Natural killer cell treated with Interleukin-12 subunit alpha and Interleukin-12 subunit beta and Interleukin-15 and Interleukin-18, amount 100 ng/mL, for 72 hours (primary cell): ENCODE data around the gene SIN3A. TPM values are rescaled to one million over a fixed set of nuclear protein-coding genes. Genes with fewer than 3 reads are reported as not detected.
"Not testable (repeated sequence)": the region's sequence is repeated elsewhere in the genome, so short reads cannot be mapped to it uniquely, and the experiment has no call there.

ENCODE experiments used
- ATAC-seq, 2 donors: fragments of 150-1000 bp; cut with Tn5 transposase in 1 of 2; sonication (Bioruptor Pico), chemical (Tn5 transposase) in 1 of 2; 2 replicates each; pipeline ENCODE4 v1.10.0; 2021
- DNase-seq: peaks from one replicate; pipeline ENCODE4 v3.0.0; 2022; ENCODE audit warnings: low spot score
- H3K27ac Mint-ChIP-seq, 2 donors: 1 replicate in 1 of 2; 2 replicates in 1 of 2; pipeline ENCODE4 v1.8.0; 2022; ENCODE audit warnings: mixed read lengths in 2 of 2, mild to moderate bottlenecking in 1 of 2, moderate library complexity in 1 of 2
- H3K27me3 Mint-ChIP-seq, 2 donors: 1 replicate in 1 of 2; 2 replicates in 1 of 2; pipeline ENCODE4 v1.8.0; 2022; ENCODE audit warnings: mixed read lengths in 2 of 2
- H3K36me3 Mint-ChIP-seq: one replicate; pipeline ENCODE4 v1.8.0; 2022; ENCODE audit warnings: mixed read lengths
- H3K4me1 Mint-ChIP-seq, 2 donors: 1 replicate in 1 of 2; 2 replicates in 1 of 2; pipeline ENCODE4 v1.8.0; 2022; ENCODE audit warnings: low read depth in 2 of 2, mixed read lengths in 2 of 2, mild to moderate bottlenecking in 1 of 2
- H3K4me3 Mint-ChIP-seq: one replicate; pipeline ENCODE4 v1.8.0; 2022; ENCODE audit warnings: mixed read lengths
- H3K9me3 Mint-ChIP-seq: 2 replicates; pipeline ENCODE4 v1.8.0; 2022; ENCODE audit warnings: mixed read lengths
- total RNA-seq, 2 donors: library from RNA; stranded (reverse); gene quantifications; one replicate each; pipeline ENCODE4 v1.2.3, GENCODE V29; 2022

Gene SIN3A
- total RNA-seq, 2 donors from 2014 or later = 93.5 to 103 TPM

GRCh38 chr15:75352186-75353080 lies 99.1 kb downstream of the SIN3A start:
- DNase-seq (no peak), ATAC-seq (no peak)
- H3K4me1 Mint-ChIP-seq = peaks cover 19 to 21% of the 10 kb centered on the region in 2 donors
- H3K27ac Mint-ChIP-seq = peak overlapping the region in 1 of 2 donors; percentile 49
- H3K4me3 Mint-ChIP-seq = no peak overlapping the region
- H3K9me3 Mint-ChIP-seq = peaks cover 3% of the 10 kb centered on the region
- no peaks in the 10 kb centered on the region for H3K27me3 Mint-ChIP-seq
- peaks cover 9% of the 10 kb centered on the region for H3K36me3 Mint-ChIP-seq

- H3K36me3 Mint-ChIP-seq = peaks cover 9% of the 10 kb centered on the region
- peak overlapping the region; percentile 77 for H3K4me3 Mint-ChIP-seq
- H3K27ac Mint-ChIP-seq = peak overlapping the region; percentile 85 to 89
- no peak for ATAC-seq
- H3K4me1 Mint-ChIP-seq = peaks cover 25 to 28% of the 10 kb centered on the region in 2 donors
- H3K27me3 Mint-ChIP-seq = peaks cover 0 to 5% of the 10 kb centered on the region in 2 donors
- no peak for DNase-seq
- peaks cover 3% of the 10 kb centered on the region for H3K9me3 Mint-ChIP-seq
Measured at GRCh38 chr15:75350601-75351361, 100.7 kb downstream of the SIN3A start.

- peaks cover 29 to 33% of the 10 kb centered on the region in 2 donors for H3K4me1 Mint-ChIP-seq
- H3K27ac Mint-ChIP-seq = peak overlapping the region; percentile 85 to 89
- peak; percentile 91 to 97 for ATAC-seq
- H3K4me3 Mint-ChIP-seq = peak overlapping the region; percentile 77
- DNase-seq = peak; percentile 94
- peaks cover 3% of the 10 kb centered on the region for H3K9me3 Mint-ChIP-seq
- peaks cover 9% of the 10 kb centered on the region for H3K36me3 Mint-ChIP-seq
- H3K27me3 Mint-ChIP-seq = peaks cover 0 to 5% of the 10 kb centered on the region in 2 donors
Measured at GRCh38 chr15:75349851-75350588, 101.5 kb downstream of the SIN3A start.

GRCh38 chr15:75349351-75349669 lies 102.2 kb downstream of the SIN3A start:
- not testable (repeated sequence) for H3K27me3 Mint-ChIP-seq, H3K36me3 Mint-ChIP-seq, DNase-seq, H3K9me3 Mint-ChIP-seq, ATAC-seq
- peak overlapping the region; percentile 77 for H3K4me3 Mint-ChIP-seq
- peak overlapping the region; percentile 85 to 89 for H3K27ac Mint-ChIP-seq
- peaks cover 29 to 33% of the 10 kb centered on the region in 2 donors for H3K4me1 Mint-ChIP-seq

- DNase-seq (no peak), ATAC-seq (no peak)
- H3K27ac Mint-ChIP-seq = peak overlapping the region; percentile 85 to 89
- H3K4me1 Mint-ChIP-seq = peaks cover 29 to 33% of the 10 kb centered on the region in 2 donors
- peak overlapping the region; percentile 52 for H3K4me3 Mint-ChIP-seq
- H3K27me3 Mint-ChIP-seq = peaks cover 0 to 5% of the 10 kb centered on the region in 2 donors
- H3K9me3 Mint-ChIP-seq = peaks cover 3% of the 10 kb centered on the region
- H3K36me3 Mint-ChIP-seq = peaks cover 9% of the 10 kb centered on the region
Measured at GRCh38 chr15:75348562-75349350, 102.7 kb downstream of the SIN3A start.

- Mint-ChIP-seq H3K27me3 (peaks cover 0 to 5% of the 10 kb centered on the region in 2 donors), H3K4me3 (peak overlapping the region; percentile 74), H3K36me3 (peaks cover 9% of the 10 kb centered on the region), H3K27ac (no peak overlapping the region), H3K9me3 (peaks cover 3% of the 10 kb centered on the region), H3K4me1 (peaks cover 29 to 33% of the 10 kb centered on the region in 2 donors)
- DNase-seq = no peak
- no peak for ATAC-seq
Measured at GRCh38 chr15:75348034-75348561, 103.4 kb downstream of the SIN3A start.

- peaks cover 29 to 33% of the 10 kb centered on the region in 2 donors for H3K4me1 Mint-ChIP-seq
- peaks cover 0 to 5% of the 10 kb centered on the region in 2 donors for H3K27me3 Mint-ChIP-seq
- H3K4me3 Mint-ChIP-seq = peak overlapping the region; percentile 74
- DNase-seq (peak; percentile 68), ATAC-seq (peak; percentile 28 to 38)
- peaks cover 3% of the 10 kb centered on the region for H3K9me3 Mint-ChIP-seq
- peaks cover 9% of the 10 kb centered on the region for H3K36me3 Mint-ChIP-seq
- peak overlapping the region in 1 of 2 donors; percentile 69 for H3K27ac Mint-ChIP-seq
Measured at GRCh38 chr15:75347222-75348033, 104.1 kb downstream of the SIN3A start.

- Mint-ChIP-seq H3K27ac (peak within 1 kb of the TSS in 1 of 2 donors; percentile 69), H3K27me3 (peaks cover 0 to 5% of the 10 kb centered on the region in 2 donors), H3K4me1 (peaks cover 29 to 33% of the 10 kb centered on the region in 2 donors), H3K4me3 (peak within 1 kb of the TSS; percentile 74), H3K9me3 (peaks cover 3% of the 10 kb centered on the region), H3K36me3 (peaks cover 9% of the 10 kb centered on the region)
- ATAC-seq (no peak), DNase-seq (no peak)
Measured at GRCh38 chr15:75346796-75347221, 104.7 kb downstream of the SIN3A start, which contains the start of gene NEIL1. NEIL1 (plus strand) TSS chr15:75347039; CDS start chr15:75348906, 1,867 bp downstream.

- ATAC-seq, H3K27me3 Mint-ChIP-seq, H3K36me3 Mint-ChIP-seq, H3K27ac Mint-ChIP-seq, H3K4me3 Mint-ChIP-seq, H3K9me3 Mint-ChIP-seq, DNase-seq: not testable (repeated sequence)
- peaks cover 13 to 14% of the 10 kb centered on the region in 2 donors for H3K4me1 Mint-ChIP-seq
Measured at GRCh38 chr15:75343953-75344352, 107.5 kb downstream of the SIN3A start.

GRCh38 chr15:75342221-75342620 lies 109.3 kb downstream of the SIN3A start:
- Mint-ChIP-seq H3K4me1 (peaks cover 10 to 12% of the 10 kb centered on the region in 2 donors), H3K4me3 (no peak overlapping the region), H3K27ac (no peak overlapping the region), H3K27me3 (peaks cover 0 to 5% of the 10 kb centered on the region in 2 donors), H3K36me3 (peaks cover 4% of the 10 kb centered on the region), H3K9me3 (no peaks in the 10 kb centered on the region)
- ATAC-seq = no peak
- peak; percentile 15 for DNase-seq

GRCh38 chr15:75339531-75340240 lies 111.8 kb downstream of the SIN3A start:
- no peak overlapping the region for H3K27ac Mint-ChIP-seq
- no peaks in the 10 kb centered on the region for H3K27me3 Mint-ChIP-seq
- no peaks in the 10 kb centered on the region for H3K9me3 Mint-ChIP-seq
- no peak overlapping the region for H3K4me3 Mint-ChIP-seq
- DNase-seq (peak; percentile 51), ATAC-seq (no peak)
- H3K36me3 Mint-ChIP-seq = peaks cover 4% of the 10 kb centered on the region
- H3K4me1 Mint-ChIP-seq = peaks cover 21 to 23% of the 10 kb centered on the region in 2 donors
